Measurements from ENCODE around the gene ABCB8. TPM values are rescaled to one million over a fixed set of nuclear protein-coding genes. Genes with fewer than 3 reads are reported as not detected.
A peak's percentile ranks its signal among the peaks of the same experiment; 100 is the strongest.
"Not testable (repeated sequence)": the region's sequence is repeated elsewhere in the genome, so short reads cannot be mapped to it uniquely, and the experiment has no call there.

The ABCB8 gene
- total and polyA plus RNA-seq, 7 experiments from 2014 or later: 13.8 to 88.0 (median 64.4) TPM

DNA sequence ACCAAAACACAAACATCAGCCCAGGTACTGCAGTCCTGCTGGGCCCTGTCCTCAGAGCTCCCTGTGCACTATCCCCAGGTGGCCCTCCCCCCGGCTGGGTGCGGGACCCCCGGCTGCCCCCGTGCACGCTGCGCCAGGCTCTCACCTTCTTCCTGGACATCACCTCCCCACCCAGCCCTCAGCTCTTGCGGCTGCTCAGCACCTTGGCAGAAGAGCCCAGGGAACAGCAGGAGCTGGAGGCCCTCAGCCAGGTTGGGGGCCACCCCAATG lies 18.3 kb upstream of the ABCB8 start:
- ChIA-PET POLR2A (interaction anchor here (0.6 to 4.9 kb wide), 12 partner anchors 10 to 277 kb away, joined by 3 to 33 read pairs (median 4); partner anchors contain the start of genes ABCB8 and NOS3), CTCF (interaction anchor here (0.7 to 5.1 kb wide), 6 partner anchors 8 to 140 kb away, joined by 3 to 29 read pairs (median 12); partner anchors contain the start of gene NOS3)
- intact Hi-C loops (cut with micrococcal nuclease): loop anchor here (5.0 kb wide), 3 partner anchors 217 to 688 kb away; partner anchors contain the start of genes ABCF2 (in 1 of the 2), ACTR3C (in 1 of the 2) and LRRC61 (in 1 of the 2)
- H3K4me1 ChIP-seq (ENCODE audit: control insufficient read depth in 2 of 2, insufficient read depth in 2 of 2, low read length in 2 of 2): peaks cover 60 to 76% of the 10 kb centered on the region in 2 donors
- peak overlapping the region; percentile 73 for H3K27ac ChIP-seq (ENCODE audit: low read depth, low read length)
- Mint-ChIP-seq H3K4me3 (peak overlapping the region in 5 of 10 donors; percentile 57 to 79 (median 65)), H3K4me1 (peaks cover 42 to 87% (median 75%) of the 10 kb centered on the region in 7 donors), H3K27ac (peak overlapping the region; percentile 81 to 99 (median 94)), H3K9me3 (peaks cover 0 to 4% (median 0%) of the 10 kb centered on the region in 11 donors), H3K27me3 (no peaks in the 10 kb centered on the region), H3K36me3 (peaks cover 0 to 12% (median 0%) of the 10 kb centered on the region in 5 donors)
- no peaks in the 10 kb centered on the region for H3K9me3 ChIP-seq (ENCODE audit: control insufficient read depth in 2 of 3, low read length in 3 of 3)
- no peak overlapping the region for H3K4me3 ChIP-seq (ENCODE audit: low read length)
- no peak for DNase-seq
- no peak for ATAC-seq
- no peaks in the 10 kb centered on the region for H3K36me3 ChIP-seq (ENCODE audit: control insufficient read depth in 2 of 3, insufficient read depth in 3 of 3, low read length in 3 of 3)
- H3K27me3 ChIP-seq (ENCODE audit: control insufficient read depth in 2 of 2, insufficient read depth in 2 of 2, low read length in 2 of 2): no peaks in the 10 kb centered on the region

DNA sequence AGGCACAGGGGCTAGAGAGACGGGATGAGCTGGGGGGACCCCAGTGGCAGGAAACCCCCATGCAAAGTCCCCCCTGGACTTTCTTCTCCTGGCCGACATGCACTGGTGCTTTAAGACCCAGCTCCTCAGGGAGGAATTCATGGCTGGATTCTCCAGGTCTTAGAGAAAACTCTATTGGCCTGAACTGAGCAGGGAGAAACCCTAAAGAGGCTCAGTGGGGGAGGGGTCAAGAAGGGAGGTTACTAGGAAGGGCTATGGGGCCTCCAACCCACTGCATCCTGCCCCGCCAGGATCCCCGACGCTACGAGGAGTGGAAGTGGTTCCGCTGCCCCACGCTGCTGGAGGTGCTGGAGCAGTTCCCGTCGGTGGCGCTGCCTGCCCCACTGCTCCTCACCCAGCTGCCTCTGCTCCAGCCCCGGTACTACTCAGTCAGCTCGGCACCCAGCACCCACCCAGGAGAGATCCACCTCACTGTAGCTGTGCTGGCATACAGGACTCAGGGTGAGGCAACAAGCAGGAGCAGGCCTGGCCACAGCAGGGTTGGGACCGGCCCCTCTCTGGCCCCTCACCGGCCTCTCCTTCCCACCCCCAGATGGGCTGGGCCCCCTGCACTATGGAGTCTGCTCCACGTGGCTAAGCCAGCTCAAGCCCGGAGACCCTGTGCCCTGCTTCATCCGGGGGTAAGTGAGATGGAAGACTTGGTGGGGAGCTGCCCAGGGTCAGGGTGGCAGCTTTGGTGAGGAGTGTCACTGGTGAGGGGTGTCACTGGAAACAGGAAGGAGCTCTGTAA lies 17.7 kb upstream of the ABCB8 start:
- H3K27me3 ChIP-seq (ENCODE audit: control insufficient read depth in 2 of 2, insufficient read depth in 2 of 2, low read length in 2 of 2): no peaks in the 10 kb centered on the region
- no peak overlapping the region for H3K4me3 ChIP-seq (ENCODE audit: low read length)
- ATAC-seq: no peak
- POLR2A ChIA-PET: interaction anchor here (0.6 to 4.9 kb wide), 18 partner anchors 9 to 435 kb away, joined by 3 to 33 read pairs (median 3); partner anchors contain the start of genes ABCB8 and NOS3
- Mint-ChIP-seq H3K27ac (peak overlapping the region; percentile 81 to 99 (median 94)), H3K4me3 (peak overlapping the region; percentile 37 to 85 (median 66)), H3K27me3 (no peaks in the 10 kb centered on the region), H3K4me1 (peaks cover 47 to 88% (median 76%) of the 10 kb centered on the region in 7 donors), H3K36me3 (peaks cover 0 to 18% (median 0%) of the 10 kb centered on the region in 5 donors), H3K9me3 (peaks cover 0 to 4% (median 0%) of the 10 kb centered on the region in 11 donors)
- intact Hi-C loops (cut with micrococcal nuclease): loop anchor here (5.0 kb wide), 3 partner anchors 217 to 688 kb away; partner anchors contain the start of genes ABCF2 (in 1 of the 2), ACTR3C (in 1 of the 2) and LRRC61 (in 1 of the 2)
- peaks cover 64 to 81% of the 10 kb centered on the region in 2 donors for H3K4me1 ChIP-seq (ENCODE audit: control insufficient read depth in 2 of 2, insufficient read depth in 2 of 2, low read length in 2 of 2)
- DNase-seq: peak in 6 of 9 donors; percentile 39 to 56 (median 50)
- CTCF ChIA-PET: interaction anchor here (0.6 to 5.1 kb wide), 11 partner anchors 8 to 529 kb away, joined by 3 to 29 read pairs (median 4); partner anchors contain the start of gene NOS3
- H3K36me3 ChIP-seq (ENCODE audit: control insufficient read depth in 2 of 3, insufficient read depth in 3 of 3, low read length in 3 of 3): no peaks in the 10 kb centered on the region
- H3K9me3 ChIP-seq (ENCODE audit: control insufficient read depth in 2 of 3, low read length in 3 of 3): no peaks in the 10 kb centered on the region
- peak overlapping the region; percentile 73 for H3K27ac ChIP-seq (ENCODE audit: low read depth, low read length)

DNA sequence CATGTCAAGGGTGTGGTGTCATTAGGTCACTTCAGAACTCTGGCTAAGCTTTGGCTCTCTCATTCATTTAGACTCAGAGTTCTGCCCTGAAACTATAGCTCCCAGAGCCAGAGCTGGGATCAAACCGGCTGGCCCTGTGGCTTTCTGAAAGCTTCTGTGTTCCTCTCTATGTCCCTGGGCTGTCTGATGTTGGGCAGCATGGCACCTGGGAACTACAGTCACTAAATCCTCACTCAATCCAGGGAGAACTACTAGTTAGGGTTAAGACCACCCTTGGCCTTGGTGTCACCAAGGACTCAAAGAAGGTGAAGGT lies 17.2 kb upstream of the ABCB8 start:
- H3K4me3 Mint-ChIP-seq: peak overlapping the region; percentile 37 to 85 (median 66)
- no peak for ATAC-seq
- peak overlapping the region; percentile 81 to 99 (median 94) for H3K27ac Mint-ChIP-seq
- peaks cover 0 to 20% (median 0%) of the 10 kb centered on the region in 5 donors for H3K36me3 Mint-ChIP-seq
- ChIA-PET POLR2A (interaction anchor here (0.7 to 4.9 kb wide), 13 partner anchors 9 to 435 kb away, joined by 3 to 33 read pairs (median 5); partner anchors contain the start of genes ABCB8 and NOS3), CTCF (interaction anchor here (0.6 to 5.1 kb wide), 9 partner anchors 9 to 530 kb away, joined by 3 to 28 read pairs (median 4); partner anchors contain the start of gene NOS3)
- H3K9me3 Mint-ChIP-seq: peaks cover 0 to 4% (median 0%) of the 10 kb centered on the region in 11 donors
- Histone ChIP-seq H3K4me3 (ENCODE audit: low read length) (no peak overlapping the region), H3K27me3 (ENCODE audit: control insufficient read depth in 2 of 2, insufficient read depth in 2 of 2, low read length in 2 of 2) (no peaks in the 10 kb centered on the region), H3K27ac (ENCODE audit: low read depth, low read length) (peak overlapping the region; percentile 73), H3K9me3 (ENCODE audit: control insufficient read depth in 2 of 3, low read length in 3 of 3) (no peaks in the 10 kb centered on the region), H3K36me3 (ENCODE audit: control insufficient read depth in 2 of 3, insufficient read depth in 3 of 3, low read length in 3 of 3) (no peaks in the 10 kb centered on the region), H3K4me1 (ENCODE audit: control insufficient read depth in 2 of 2, insufficient read depth in 2 of 2, low read length in 2 of 2) (peaks cover 64 to 87% of the 10 kb centered on the region in 2 donors)
- peaks cover 49 to 90% (median 75%) of the 10 kb centered on the region in 7 donors for H3K4me1 Mint-ChIP-seq
- DNase-seq: no peak
- intact Hi-C loops (cut with micrococcal nuclease): loop anchor here (5.0 kb wide), 3 partner anchors 216 to 689 kb away; partner anchors contain the start of genes ABCF2 (in 1 of the 2), ACTR3C (in 1 of the 2) and LRRC61 (in 1 of the 2)
- H3K27me3 Mint-ChIP-seq: no peaks in the 10 kb centered on the region

DNA sequence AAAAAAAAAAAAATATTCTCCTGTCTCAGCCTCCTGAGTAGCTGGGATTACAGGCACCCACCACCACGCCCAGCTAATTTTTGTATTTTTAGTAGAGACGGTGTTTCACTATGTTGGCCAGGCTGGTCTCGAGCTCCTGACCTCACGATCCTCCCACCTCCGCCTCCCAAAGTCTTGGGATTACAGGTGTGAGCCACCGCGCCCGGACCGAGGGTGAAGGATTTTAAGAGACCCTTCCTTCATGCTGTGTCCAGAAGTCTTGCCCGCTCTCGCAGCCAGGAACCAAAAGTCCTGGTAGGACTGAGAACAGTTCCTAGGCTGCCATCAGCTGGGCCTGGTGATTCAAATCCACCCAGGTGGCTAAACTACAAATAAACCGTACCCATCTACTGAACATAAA lies 16.6 kb upstream of the ABCB8 start:
- Mint-ChIP-seq H3K36me3 (peaks cover 0 to 20% (median 0%) of the 10 kb centered on the region in 5 donors), H3K27ac (peak overlapping the region; percentile 81 to 99 (median 98)), H3K4me3 (peak overlapping the region; percentile 42 to 91 (median 66)), H3K4me1 (peaks cover 53 to 90% (median 77%) of the 10 kb centered on the region in 7 donors)
- H3K36me3 ChIP-seq (ENCODE audit: control insufficient read depth in 2 of 3, insufficient read depth in 3 of 3, low read length in 3 of 3); H3K4me3 ChIP-seq (ENCODE audit: low read length); H3K27me3 Mint-ChIP-seq; H3K9me3 Mint-ChIP-seq; H3K27me3 ChIP-seq (ENCODE audit: control insufficient read depth in 2 of 2, insufficient read depth in 2 of 2, low read length in 2 of 2); DNase-seq; ATAC-seq; H3K9me3 ChIP-seq (ENCODE audit: control insufficient read depth in 2 of 3, low read length in 3 of 3): not testable (repeated sequence)
- Histone ChIP-seq H3K27ac (ENCODE audit: low read depth, low read length) (peak overlapping the region; percentile 97), H3K4me1 (ENCODE audit: control insufficient read depth in 2 of 2, insufficient read depth in 2 of 2, low read length in 2 of 2) (peaks cover 64 to 89% of the 10 kb centered on the region in 2 donors)
- ChIA-PET POLR2A (interaction anchor here (0.9 to 4.9 kb wide), 6 partner anchors 8 to 436 kb away, joined by 3 to 33 read pairs (median 7); partner anchors contain the start of gene ABCB8), CTCF (interaction anchor here (0.6 to 5.1 kb wide), 7 partner anchors 18 to 99 kb away, joined by 3 to 28 read pairs (median 5); partner anchors contain the start of gene NOS3)
- intact Hi-C loops (cut with micrococcal nuclease): loop anchor here (2.0 to 5.0 kb wide), 5 partner anchors 37 to 689 kb away; partner anchors contain the start of genes ABCF2 (in 1 of the 2), ACTR3C (in 1 of the 2), AGAP3 (in 1 of the 2) and LRRC61 (in 1 of the 2)

DNA sequence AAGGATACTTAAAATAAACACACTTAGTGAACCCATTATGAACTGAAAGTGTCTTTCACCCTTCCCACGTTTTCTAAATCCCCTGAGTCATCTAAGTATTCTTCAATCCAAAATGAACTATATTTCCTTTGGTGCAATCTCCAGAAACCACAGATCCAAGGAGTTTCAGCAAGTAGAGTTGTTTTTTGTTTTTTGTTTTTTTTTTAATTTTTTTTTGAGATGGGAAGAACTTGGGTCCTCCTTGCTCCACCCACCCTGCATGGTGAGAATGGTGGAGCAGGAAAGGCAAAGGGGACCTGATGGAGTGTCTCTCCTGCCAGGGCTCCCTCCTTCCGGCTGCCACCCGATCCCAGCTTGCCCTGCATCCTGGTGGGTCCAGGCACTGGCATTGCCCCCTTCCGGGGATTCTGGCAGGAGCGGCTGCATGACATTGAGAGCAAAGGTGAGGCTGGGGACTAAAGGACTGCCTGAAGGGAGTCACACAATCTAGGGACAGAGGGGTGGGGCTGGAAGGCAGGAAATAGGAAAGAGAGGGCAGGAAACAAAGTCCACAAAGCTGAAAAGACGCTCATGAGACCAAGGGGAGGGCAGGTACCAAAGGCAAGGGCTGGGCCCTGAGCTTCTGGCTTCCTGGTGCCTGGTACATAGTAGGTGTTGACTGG lies 16.1 kb upstream of the ABCB8 start:
- ChIA-PET POLR2A (interaction anchor here (0.5 to 4.9 kb wide), 5 partner anchors 13 to 267 kb away, joined by 3 to 34 read pairs (median 4); no protein-coding TSS in a partner anchor), CTCF (interaction anchor here (0.6 to 5.1 kb wide), 8 partner anchors 15 to 99 kb away, joined by 3 to 28 read pairs (median 4); partner anchors contain the start of gene ABCB8)
- no peak for ATAC-seq
- Histone ChIP-seq H3K9me3 (ENCODE audit: control insufficient read depth in 2 of 3, low read length in 3 of 3) (no peaks in the 10 kb centered on the region), H3K27me3 (ENCODE audit: control insufficient read depth in 2 of 2, insufficient read depth in 2 of 2, low read length in 2 of 2) (no peaks in the 10 kb centered on the region), H3K4me1 (ENCODE audit: control insufficient read depth in 2 of 2, insufficient read depth in 2 of 2, low read length in 2 of 2) (peaks cover 64 to 89% of the 10 kb centered on the region in 2 donors), H3K36me3 (ENCODE audit: control insufficient read depth in 2 of 3, insufficient read depth in 3 of 3, low read length in 3 of 3) (no peaks in the 10 kb centered on the region), H3K27ac (ENCODE audit: low read depth, low read length) (peak overlapping the region; percentile 97), H3K4me3 (ENCODE audit: low read length) (no peak overlapping the region)
- peak in 1 of 9 donors; percentile 18 for DNase-seq
- Mint-ChIP-seq H3K9me3 (peaks cover 0 to 4% (median 0%) of the 10 kb centered on the region in 11 donors), H3K4me3 (peak overlapping the region; percentile 42 to 91 (median 74)), H3K27me3 (no peaks in the 10 kb centered on the region), H3K36me3 (peaks cover 0 to 20% (median 0%) of the 10 kb centered on the region in 5 donors), H3K27ac (peak overlapping the region; percentile 81 to 99 (median 98)), H3K4me1 (peaks cover 55 to 90% (median 81%) of the 10 kb centered on the region in 7 donors)
- intact Hi-C loops (cut with micrococcal nuclease): loop anchor here (2.0 to 5.0 kb wide), 5 partner anchors 37 to 690 kb away; partner anchors contain the start of genes ABCF2 (in 1 of the 2), ACTR3C (in 1 of the 2), AGAP3 (in 1 of the 2) and LRRC61 (in 1 of the 2)

All from naive thymus-derived CD4-positive, alpha-beta T cell (primary cell).